ENCODE results near the gene LYRM4.

The LYRM4 gene

GRCh38 chr6:5197084-5197483, 63.7 kb downstream of the LYRM4 start:
- H3K18ac ChIP-seq (ENCODE audit: low read depth in 1 of 2, low read length in 2 of 2) = no peak overlapping the region
- WGBS = 98% methylated on average over 5 of the region's 5 CpGs
- peaks cover 27% of the 10 kb centered on the region for H3K79me1 ChIP-seq (replicated peaks; ENCODE audit: low read length, poor library complexity, severe bottlenecking)
- no peak overlapping the region for H2AK5ac ChIP-seq (ENCODE audit: low read length, severe bottlenecking)
- H2AFZ ChIP-seq (ENCODE audit: low read depth, low read length) = no peak overlapping the region
- peaks cover 0 to 10% of the 10 kb centered on the region in 2 experiments for H3K36me3 ChIP-seq (ENCODE audit: control insufficient read depth in 1 of 2, insufficient read depth in 2 of 2, low read depth in 1 of 2, low read length in 2 of 2)
- H2BK5ac ChIP-seq (ENCODE audit: low read depth, low read length, poor library complexity, severe bottlenecking) = no peak overlapping the region
- no peak overlapping the region for H3K9ac ChIP-seq (ENCODE audit: low read length)
- H3K4me2 ChIP-seq (ENCODE audit: low read length, poor library complexity, severe bottlenecking) = no peak overlapping the region
- H2BK120ac ChIP-seq (ENCODE audit: low read depth, low read length) = no peak overlapping the region
- no peak overlapping the region for H3K4ac ChIP-seq (ENCODE audit: low read depth in 1 of 2, low read length in 2 of 2)
- no peak overlapping the region for H3K4me3 ChIP-seq (ENCODE audit: insufficient read depth in 1 of 2, low read depth in 1 of 2, low read length in 2 of 2)
- no peak overlapping the region for H3K14ac ChIP-seq (ENCODE audit: low read length in 2 of 2)
- peaks cover 1% of the 10 kb centered on the region for H3K4me1 ChIP-seq (ENCODE audit: control insufficient read depth, insufficient read depth, low read depth, low read length)
- H2BK15ac ChIP-seq (ENCODE audit: low read depth, poor library complexity, severe bottlenecking) = no peak overlapping the region
- H2BK12ac ChIP-seq (ENCODE audit: low read length in 2 of 2) = no peak overlapping the region
- no peaks in the 10 kb centered on the region for H3K9me3 ChIP-seq (ENCODE audit: control insufficient read depth, low read length)
- H4K8ac ChIP-seq (ENCODE audit: low read length) = no peak overlapping the region
- no peaks in the 10 kb centered on the region for H3K27me3 ChIP-seq (ENCODE audit: control insufficient read depth in 1 of 2, insufficient read depth in 1 of 2, low read length in 2 of 2)
- H4K91ac ChIP-seq (ENCODE audit: low read length) = no peak overlapping the region
- H3K27ac ChIP-seq (ENCODE audit: low read length, poor library complexity, severe bottlenecking) = no peak overlapping the region
- no peak overlapping the region for H3K23ac ChIP-seq (ENCODE audit: low read length in 2 of 2)
- no peak for DNase-seq

- H3K14ac ChIP-seq (ENCODE audit: low read length in 2 of 2) = peak overlapping the region in 1 of 2 experiments; percentile 51
- DNase-seq = no peak
- H3K4me2 ChIP-seq (ENCODE audit: low read length, poor library complexity, severe bottlenecking) = no peak overlapping the region
- H3K23ac ChIP-seq (ENCODE audit: low read length in 2 of 2) = no peak overlapping the region
- H3K18ac ChIP-seq (ENCODE audit: low read depth in 1 of 2, low read length in 2 of 2) = peak overlapping the region in 1 of 2 experiments; percentile 80
- H3K27me3 ChIP-seq (ENCODE audit: control insufficient read depth in 1 of 2, insufficient read depth in 1 of 2, low read length in 2 of 2) = no peaks in the 10 kb centered on the region
- WGBS = 92% methylated on average over 10 of the region's 11 CpGs
- H3K4ac ChIP-seq (ENCODE audit: low read depth in 1 of 2, low read length in 2 of 2) = peak overlapping the region; percentile 43 to 67
- no peak overlapping the region for H3K9ac ChIP-seq (ENCODE audit: low read length)
- no peaks in the 10 kb centered on the region for H3K9me3 ChIP-seq (ENCODE audit: control insufficient read depth, low read length)
- no peak overlapping the region for H2AFZ ChIP-seq (ENCODE audit: low read depth, low read length)
- H3K4me1 ChIP-seq (ENCODE audit: control insufficient read depth, insufficient read depth, low read depth, low read length) = peaks cover 4% of the 10 kb centered on the region
- no peak overlapping the region for H2BK5ac ChIP-seq (ENCODE audit: low read depth, low read length, poor library complexity, severe bottlenecking)
- peak overlapping the region; percentile 58 for H2AK5ac ChIP-seq (ENCODE audit: low read length, severe bottlenecking)
- peak overlapping the region; percentile 72 for H4K8ac ChIP-seq (ENCODE audit: low read length)
- peak overlapping the region; percentile 69 to 86 for H2BK12ac ChIP-seq (ENCODE audit: low read length in 2 of 2)
- H3K79me1 ChIP-seq (replicated peaks; ENCODE audit: low read length, poor library complexity, severe bottlenecking) = peaks cover 16% of the 10 kb centered on the region
- H3K4me3 ChIP-seq (ENCODE audit: insufficient read depth in 1 of 2, low read depth in 1 of 2, low read length in 2 of 2) = no peak overlapping the region
- H2BK120ac ChIP-seq (ENCODE audit: low read depth, low read length) = no peak overlapping the region
- no peak overlapping the region for H3K27ac ChIP-seq (ENCODE audit: low read length, poor library complexity, severe bottlenecking)
- peak overlapping the region; percentile 25 for H4K91ac ChIP-seq (ENCODE audit: low read length)
- no peak overlapping the region for H2BK15ac ChIP-seq (ENCODE audit: low read depth, poor library complexity, severe bottlenecking)
- H3K36me3 ChIP-seq (ENCODE audit: control insufficient read depth in 1 of 2, insufficient read depth in 2 of 2, low read depth in 1 of 2, low read length in 2 of 2) = peaks cover 0 to 6% of the 10 kb centered on the region in 2 experiments
These were observed 68.5 kb downstream of the LYRM4 start for GRCh38 chr6:5192135-5192794.

GRCh38 chr6:5191722-5192121, 69.0 kb downstream of the LYRM4 start:
- no peaks in the 10 kb centered on the region for H3K9me3 ChIP-seq (ENCODE audit: control insufficient read depth, low read length)
- no peak overlapping the region for H2AFZ ChIP-seq (ENCODE audit: low read depth, low read length)
- H4K8ac ChIP-seq (ENCODE audit: low read length) = no peak overlapping the region
- H3K36me3 ChIP-seq (ENCODE audit: control insufficient read depth in 1 of 2, insufficient read depth in 2 of 2, low read depth in 1 of 2, low read length in 2 of 2) = peaks cover 0 to 6% of the 10 kb centered on the region in 2 experiments
- no peak overlapping the region for H2AK5ac ChIP-seq (ENCODE audit: low read length, severe bottlenecking)
- no peak overlapping the region for H3K9ac ChIP-seq (ENCODE audit: low read length)
- WGBS = 94% methylated on average over 3 of the region's 3 CpGs
- H3K79me1 ChIP-seq (replicated peaks; ENCODE audit: low read length, poor library complexity, severe bottlenecking) = peaks cover 16% of the 10 kb centered on the region
- no peak overlapping the region for H2BK120ac ChIP-seq (ENCODE audit: low read depth, low read length)
- no peak overlapping the region for H3K4me2 ChIP-seq (ENCODE audit: low read length, poor library complexity, severe bottlenecking)
- no peak overlapping the region for H3K27ac ChIP-seq (ENCODE audit: low read length, poor library complexity, severe bottlenecking)
- no peak overlapping the region for H3K18ac ChIP-seq (ENCODE audit: low read depth in 1 of 2, low read length in 2 of 2)
- H3K23ac ChIP-seq (ENCODE audit: low read length in 2 of 2) = no peak overlapping the region
- no peak overlapping the region for H2BK12ac ChIP-seq (ENCODE audit: low read length in 2 of 2)
- H3K14ac ChIP-seq (ENCODE audit: low read length in 2 of 2) = no peak overlapping the region
- H2BK15ac ChIP-seq (ENCODE audit: low read depth, poor library complexity, severe bottlenecking) = no peak overlapping the region
- H2BK5ac ChIP-seq (ENCODE audit: low read depth, low read length, poor library complexity, severe bottlenecking) = no peak overlapping the region
- H3K4me3 ChIP-seq (ENCODE audit: insufficient read depth in 1 of 2, low read depth in 1 of 2, low read length in 2 of 2) = no peak overlapping the region
- no peak overlapping the region for H4K91ac ChIP-seq (ENCODE audit: low read length)
- no peak overlapping the region for H3K4ac ChIP-seq (ENCODE audit: low read depth in 1 of 2, low read length in 2 of 2)
- no peaks in the 10 kb centered on the region for H3K27me3 ChIP-seq (ENCODE audit: control insufficient read depth in 1 of 2, insufficient read depth in 1 of 2, low read length in 2 of 2)
- DNase-seq = no peak
- H3K4me1 ChIP-seq (ENCODE audit: control insufficient read depth, insufficient read depth, low read depth, low read length) = peaks cover 4% of the 10 kb centered on the region

- H3K23ac ChIP-seq (ENCODE audit: low read length in 2 of 2) = no peak overlapping the region
- H3K36me3 ChIP-seq (ENCODE audit: control insufficient read depth in 1 of 2, insufficient read depth in 2 of 2, low read depth in 1 of 2, low read length in 2 of 2) = peaks cover 0 to 6% of the 10 kb centered on the region in 2 experiments
- H3K18ac ChIP-seq (ENCODE audit: low read depth in 1 of 2, low read length in 2 of 2) = peak overlapping the region in 1 of 2 experiments; percentile 54
- no peak overlapping the region for H2BK15ac ChIP-seq (ENCODE audit: low read depth, poor library complexity, severe bottlenecking)
- peak; percentile 37 for DNase-seq
- H3K4ac ChIP-seq (ENCODE audit: low read depth in 1 of 2, low read length in 2 of 2) = peak overlapping the region in 1 of 2 experiments; percentile 46
- H3K4me1 ChIP-seq (ENCODE audit: control insufficient read depth, insufficient read depth, low read depth, low read length) = peaks cover 4% of the 10 kb centered on the region
- no peak overlapping the region for H3K4me2 ChIP-seq (ENCODE audit: low read length, poor library complexity, severe bottlenecking)
- H2AFZ ChIP-seq (ENCODE audit: low read depth, low read length) = no peak overlapping the region
- H4K8ac ChIP-seq (ENCODE audit: low read length) = no peak overlapping the region
- H4K91ac ChIP-seq (ENCODE audit: low read length) = no peak overlapping the region
- H2BK5ac ChIP-seq (ENCODE audit: low read depth, low read length, poor library complexity, severe bottlenecking) = peak overlapping the region; percentile 10
- WGBS = 93% methylated on average over 6 of the region's 6 CpGs
- H2AK5ac ChIP-seq (ENCODE audit: low read length, severe bottlenecking) = peak overlapping the region; percentile 43
- H3K27ac ChIP-seq (ENCODE audit: low read length, poor library complexity, severe bottlenecking) = peak overlapping the region; percentile 11
- peak overlapping the region in 1 of 2 experiments; percentile 77 for H2BK12ac ChIP-seq (ENCODE audit: low read length in 2 of 2)
- no peaks in the 10 kb centered on the region for H3K27me3 ChIP-seq (ENCODE audit: control insufficient read depth in 1 of 2, insufficient read depth in 1 of 2, low read length in 2 of 2)
- no peak overlapping the region for H3K14ac ChIP-seq (ENCODE audit: low read length in 2 of 2)
- peak overlapping the region; percentile 64 for H3K9ac ChIP-seq (ENCODE audit: low read length)
- H3K9me3 ChIP-seq (ENCODE audit: control insufficient read depth, low read length) = no peaks in the 10 kb centered on the region
- H3K4me3 ChIP-seq (ENCODE audit: insufficient read depth in 1 of 2, low read depth in 1 of 2, low read length in 2 of 2) = no peak overlapping the region
- H2BK120ac ChIP-seq (ENCODE audit: low read depth, low read length) = no peak overlapping the region
- peaks cover 16% of the 10 kb centered on the region for H3K79me1 ChIP-seq (replicated peaks; ENCODE audit: low read length, poor library complexity, severe bottlenecking)
These were observed 69.5 kb downstream of the LYRM4 start for GRCh38 chr6:5191222-5191621.

All from mesenchymal stem cell (in vitro differentiated cells and primary cell).